ES-I3 (cell line): ENCODE measurements around the gene CIAO2A.

ENCODE experiments used
- H3K36me3 ChIP-seq: 2 replicates; pipeline ENCODE4 v1.6.1; 2013; ENCODE audit warnings: mild to moderate bottlenecking, low read length, control low read depth, moderate library complexity; ENCODE audit not compliant: insufficient read depth
- H3K4me1 ChIP-seq: 2 replicates; pipeline ENCODE4 v1.6.1; 2013; ENCODE audit warnings: mild to moderate bottlenecking, control low read depth, low read length; ENCODE audit not compliant: insufficient read depth
- H3K9ac ChIP-seq: 2 replicates; pipeline ENCODE4 v1.6.1; 2013; ENCODE audit warnings: low read depth, mild to moderate bottlenecking, low read length, moderate library complexity
- H3K9me3 ChIP-seq: 2 replicates; pipeline ENCODE4 v1.6.1; 2013; ENCODE audit warnings: mild to moderate bottlenecking, low read length, moderate library complexity; ENCODE audit not compliant: control insufficient read depth, insufficient read depth

The CIAO2A gene

GRCh38 chr15:64026591-64026990, 67.0 kb downstream of the CIAO2A start:
- Histone ChIP-seq H3K4me1 (peaks cover 14% of the 10 kb centered on the region), H3K9me3 (no peaks in the 10 kb centered on the region), H3K9ac (no peak overlapping the region), H3K36me3 (no peaks in the 10 kb centered on the region)

DNA sequence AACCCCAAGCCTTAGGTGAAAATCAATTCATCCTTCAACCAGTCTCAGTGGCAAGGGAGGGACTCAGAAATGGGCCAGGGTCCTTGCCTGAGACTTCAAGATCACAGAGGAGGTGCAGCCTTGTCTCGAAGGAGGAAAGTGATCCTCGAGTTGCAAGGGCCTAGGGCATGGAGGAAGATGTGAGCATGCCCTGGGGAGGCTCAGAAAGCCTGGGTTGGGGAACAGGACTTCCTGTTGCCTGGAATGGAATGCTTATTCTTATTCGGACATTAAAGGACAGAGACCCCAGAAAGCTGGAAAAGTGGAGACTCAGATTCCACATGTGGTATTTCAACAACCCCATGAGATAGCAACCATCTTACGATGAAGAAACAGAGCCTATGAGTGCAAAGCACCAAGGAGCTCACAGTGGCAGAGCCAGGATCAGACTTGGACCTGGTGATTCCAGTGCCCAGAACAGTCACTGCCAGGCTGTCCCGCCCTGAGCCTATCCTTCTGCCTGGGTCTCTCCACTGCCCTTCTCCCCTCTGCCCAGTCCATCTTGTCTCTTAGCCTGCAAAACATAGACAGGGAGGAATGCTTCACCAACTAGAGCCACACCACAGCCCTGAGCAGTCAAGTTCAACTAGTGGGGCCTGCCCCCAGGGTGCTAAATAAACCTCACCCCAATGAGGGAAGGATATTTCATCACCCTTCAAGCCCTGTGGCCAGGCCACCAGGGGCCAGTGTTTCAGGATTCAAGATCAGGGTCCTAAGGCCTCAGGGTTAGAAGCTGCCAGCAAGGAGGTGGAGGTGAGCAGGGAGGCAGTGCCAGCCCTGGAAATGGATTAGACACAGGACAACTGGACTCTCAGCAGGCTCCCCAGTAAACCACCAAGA, 69.2 kb downstream of the CIAO2A start:
- no peaks in the 10 kb centered on the region for H3K36me3 ChIP-seq
- H3K4me1 ChIP-seq, result peaks cover 14% of the 10 kb centered on the region
- H3K9ac ChIP-seq, result no peak overlapping the region
- H3K9me3 ChIP-seq, result no peaks in the 10 kb centered on the region

DNA sequence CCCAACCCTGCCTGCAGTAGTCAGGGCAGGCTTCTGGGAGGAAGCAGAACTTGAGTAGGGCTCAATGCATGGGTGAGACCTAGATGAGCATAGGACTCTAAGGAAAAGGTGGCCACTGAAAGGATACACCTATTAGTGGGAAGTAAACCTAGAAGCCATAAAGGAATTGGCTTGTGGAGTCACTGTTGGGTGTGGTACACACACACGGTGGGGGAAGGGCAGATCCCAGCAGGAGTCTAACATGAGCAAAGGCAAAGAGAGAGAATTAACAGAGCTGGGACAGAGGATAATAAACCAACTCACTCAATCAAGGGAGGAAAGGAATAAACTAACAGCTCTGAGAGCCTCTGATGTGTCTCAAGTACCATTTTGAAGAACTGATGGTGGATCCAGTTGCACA, 70.4 kb downstream of the CIAO2A start:
- Histone ChIP-seq H3K9ac (no peak overlapping the region), H3K4me1 (peaks cover 14% of the 10 kb centered on the region), H3K36me3 (no peaks in the 10 kb centered on the region), H3K9me3 (no peaks in the 10 kb centered on the region)

GRCh38 chr15:64022571-64022970, 71.1 kb downstream of the CIAO2A start:
- Histone ChIP-seq H3K9me3 (no peaks in the 10 kb centered on the region), H3K4me1 (peaks cover 14% of the 10 kb centered on the region), H3K36me3 (no peaks in the 10 kb centered on the region), H3K9ac (no peak overlapping the region)
